ENCODE data around the gene KRTAP10-4. TPM values are rescaled to one million over a fixed set of nuclear protein-coding genes. Genes with fewer than 3 reads are reported as not detected.
"Not testable (repeated sequence)": the region's sequence is repeated elsewhere in the genome, so short reads cannot be mapped to it uniquely, and the experiment has no call there.

KRTAP10-4 gene
- total and polyA plus RNA-seq, 2 experiments from 2014 or later = not detected

GRCh38 chr21:44609193-44609592, 35.7 kb downstream of the KRTAP10-4 start:
- Mint-ChIP-seq H3K27me3 (ENCODE audit: insufficient read depth, low read depth, poor library complexity) (peaks cover 8% of the 10 kb centered on the region), H3K36me3 (ENCODE audit: low read depth) (peaks cover 19% of the 10 kb centered on the region), H3K27ac (no peak overlapping the region), H3K4me3 (no peak overlapping the region), H3K4me1 (no peaks in the 10 kb centered on the region; the same call in 2 of the 3 replicates), H3K9me3 (peaks cover 43% of the 10 kb centered on the region)
- TF ChIP-seq CTCF (conservative IDR thresholded peaks at IDR 0.05; ENCODE audit: low read depth in 2 of 2) = no peak
- no peak for TF ChIP-seq CREB1 (CRISPR knock-in tag; IDR thresholded peaks at IDR 0.05; ENCODE audit: low read depth)
- TF ChIP-seq ZNF331 (CRISPR knock-in tag; IDR thresholded peaks at IDR 0.05; ENCODE audit: low read depth) = no peak
- no peak for TF ChIP-seq REST (IDR thresholded peaks at IDR 0.05; ENCODE audit: unreplicated experiment)
- 0 out of 2 replicates have a peak, but pooled peaks cover 4% of the 10 kb centered on the region for H3K36me3 ChIP-seq (ENCODE audit: insufficient read depth)
- H3K79me2 ChIP-seq (replicated peaks; ENCODE audit: insufficient read depth) = no peaks in the 10 kb centered on the region
- no peak overlapping the region for H3K4me3 ChIP-seq
- ATAC-seq = no peak
- H3K27ac ChIP-seq (ENCODE audit: low read depth) = no peak overlapping the region
- no peaks in the 10 kb centered on the region for H3F3A ChIP-seq (replicated peaks; ENCODE audit: low read depth)
- no peak overlapping the region for H2AFZ ChIP-seq
- H3K4me2 ChIP-seq = no peak overlapping the region
- H4K20me1 ChIP-seq (replicated peaks; ENCODE audit: insufficient read depth) = no peaks in the 10 kb centered on the region
- H3K9me2 ChIP-seq (ENCODE audit: insufficient read depth) = no peaks in the 10 kb centered on the region
- no peak for DNase-seq (ENCODE audit: low spot score)
- no peaks in the 10 kb centered on the region for H3K27me3 ChIP-seq (ENCODE audit: insufficient read depth)
- no peaks in the 10 kb centered on the region for H3K4me1 ChIP-seq (ENCODE audit: insufficient read depth)

- H3K36me3 ChIP-seq (ENCODE audit: insufficient read depth); H3K79me2 ChIP-seq (replicated peaks; ENCODE audit: insufficient read depth); H3K27ac Mint-ChIP-seq; H2AFZ ChIP-seq; H3K27me3 Mint-ChIP-seq (ENCODE audit: insufficient read depth, low read depth, poor library complexity); H4K20me1 ChIP-seq (replicated peaks; ENCODE audit: insufficient read depth); H3K9me2 ChIP-seq (ENCODE audit: insufficient read depth); H3K27me3 ChIP-seq (ENCODE audit: insufficient read depth); H3K27ac ChIP-seq (ENCODE audit: low read depth); H3K4me1 ChIP-seq (ENCODE audit: insufficient read depth); H3K4me2 ChIP-seq; H3K4me3 ChIP-seq; DNase-seq (ENCODE audit: low spot score); H3F3A ChIP-seq (replicated peaks; ENCODE audit: low read depth); ATAC-seq; H3K4me3 Mint-ChIP-seq; H3K4me1 Mint-ChIP-seq: not testable (repeated sequence)
- Mint-ChIP-seq H3K36me3 (ENCODE audit: low read depth) (peaks cover 19% of the 10 kb centered on the region), H3K9me3 (peaks cover 43% of the 10 kb centered on the region)
These were observed 36.8 kb downstream of the KRTAP10-4 start for GRCh38 chr21:44610157-44610843.

Data from GM23338 (cell line).